HG02852 (cell line): Measurements from ENCODE around the gene SNAI1.
"Not testable (repeated sequence)": the region's sequence is repeated elsewhere in the genome, so short reads cannot be mapped to it uniquely, and the experiment has no call there.

Experiments used
- ATAC-seq: cut with Tn5 transposase; IDR thresholded peaks from one replicate; pipeline ENCODE4 v1.9.1; 2021; ENCODE audit warnings: mild to moderate bottlenecking, moderate library complexity; ENCODE audit not compliant: unreplicated experiment

SNAI1 gene

DNA sequence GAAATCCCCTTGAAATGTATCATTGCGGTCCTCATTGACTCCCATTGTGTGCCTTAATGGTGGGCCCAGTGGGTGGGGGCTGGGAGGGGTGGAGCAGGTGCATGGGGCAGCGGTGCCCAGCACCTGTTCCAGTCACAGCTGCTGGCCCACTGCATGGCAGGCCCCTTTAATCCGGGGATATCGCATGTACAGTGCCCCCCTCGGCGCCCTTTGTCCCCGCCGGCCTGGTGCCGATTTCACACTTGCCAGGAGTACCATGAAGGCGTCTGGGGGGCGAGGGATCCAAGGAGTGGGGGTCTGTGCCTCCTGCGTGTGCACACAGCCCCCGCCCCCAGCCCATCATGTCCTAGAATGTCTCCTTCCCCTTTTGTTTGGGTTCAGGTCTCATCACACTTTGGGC lies 2.8 kb downstream of the SNAI1 start:
- no peak for ATAC-seq

DNA sequence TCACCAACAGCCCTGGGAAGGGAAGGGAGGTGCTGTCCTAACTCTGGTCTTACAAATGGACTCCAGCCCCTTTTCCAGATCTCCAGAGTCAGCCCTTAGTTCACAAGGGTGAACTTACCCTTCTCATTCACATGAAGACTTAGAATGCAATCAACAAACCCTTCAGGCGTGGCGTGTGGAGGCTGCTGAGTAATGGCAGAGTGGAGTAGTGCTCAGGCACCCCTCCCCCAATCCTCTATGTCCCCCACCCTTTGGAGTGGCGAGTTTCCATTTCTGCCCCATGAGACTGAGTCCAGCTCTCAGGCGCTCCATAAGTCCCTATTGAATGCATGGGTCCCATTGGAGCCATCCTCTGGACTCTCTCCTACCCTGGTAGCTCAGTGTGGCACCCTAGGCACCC lies 3.3 kb downstream of the SNAI1 start:
- ATAC-seq: no peak

DNA sequence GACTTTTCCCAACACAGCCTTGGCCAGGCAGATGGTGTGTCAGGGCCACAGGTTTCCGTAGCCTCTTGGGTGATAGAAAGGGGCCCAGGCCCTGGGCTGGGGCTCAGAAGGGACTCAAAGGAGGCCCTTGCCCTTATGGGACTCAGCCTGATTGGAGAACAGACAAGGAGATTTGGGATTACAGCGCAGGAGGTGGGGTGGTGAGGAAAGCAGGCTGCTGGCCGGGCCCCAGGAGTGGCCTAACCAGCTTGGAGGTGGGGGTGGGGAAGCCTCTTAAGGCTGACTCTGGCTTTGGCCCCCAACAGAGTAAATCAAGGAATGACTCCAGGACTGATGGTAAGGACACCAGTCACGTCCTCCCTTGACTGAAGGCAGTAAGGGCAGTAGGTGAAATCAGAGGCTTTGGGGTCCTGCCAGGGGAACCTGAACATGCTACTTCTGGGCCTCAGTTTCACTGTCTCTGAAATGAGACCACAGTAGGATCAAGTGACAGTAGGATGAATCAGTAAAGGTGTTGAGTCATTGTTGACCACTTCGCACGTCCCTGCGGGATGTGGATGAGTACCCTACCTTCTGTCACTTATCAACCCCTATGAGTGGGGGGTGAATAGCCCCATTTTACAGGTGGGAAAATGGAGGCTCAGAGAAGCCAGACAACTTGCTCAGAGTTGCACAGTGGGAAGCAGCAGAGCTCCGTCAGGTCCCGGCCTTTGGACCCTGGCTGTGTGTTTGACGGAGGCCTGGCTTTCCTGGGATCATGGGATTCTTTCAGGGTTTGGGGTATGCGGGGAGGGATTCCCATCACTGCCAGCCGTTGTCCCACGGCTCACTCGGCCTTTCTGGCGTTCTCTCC lies 4.5 kb downstream of the SNAI1 start:
- no peak for ATAC-seq

DNA sequence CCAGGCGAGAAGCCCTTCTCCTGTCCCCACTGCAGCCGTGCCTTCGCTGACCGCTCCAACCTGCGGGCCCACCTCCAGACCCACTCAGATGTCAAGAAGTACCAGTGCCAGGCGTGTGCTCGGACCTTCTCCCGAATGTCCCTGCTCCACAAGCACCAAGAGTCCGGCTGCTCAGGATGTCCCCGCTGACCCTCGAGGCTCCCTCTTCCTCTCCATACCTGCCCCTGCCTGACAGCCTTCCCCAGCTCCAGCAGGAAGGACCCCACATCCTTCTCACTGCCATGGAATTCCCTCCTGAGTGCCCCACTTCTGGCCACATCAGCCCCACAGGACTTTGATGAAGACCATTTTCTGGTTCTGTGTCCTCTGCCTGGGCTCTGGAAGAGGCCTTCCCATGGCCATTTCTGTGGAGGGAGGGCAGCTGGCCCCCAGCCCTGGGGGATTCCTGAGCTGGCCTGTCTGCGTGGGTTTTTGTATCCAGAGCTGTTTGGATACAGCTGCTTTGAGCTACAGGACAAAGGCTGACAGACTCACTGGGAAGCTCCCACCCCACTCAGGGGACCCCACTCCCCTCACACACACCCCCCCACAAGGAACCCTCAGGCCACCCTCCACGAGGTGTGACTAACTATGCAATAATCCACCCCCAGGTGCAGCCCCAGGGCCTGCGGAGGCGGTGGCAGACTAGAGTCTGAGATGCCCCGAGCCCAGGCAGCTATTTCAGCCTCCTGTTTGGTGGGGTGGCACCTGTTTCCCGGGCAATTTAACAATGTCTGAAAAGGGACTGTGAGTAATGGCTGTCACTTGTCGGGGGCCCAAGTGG lies 5.3 kb downstream of the SNAI1 start:
- no peak for ATAC-seq

DNA sequence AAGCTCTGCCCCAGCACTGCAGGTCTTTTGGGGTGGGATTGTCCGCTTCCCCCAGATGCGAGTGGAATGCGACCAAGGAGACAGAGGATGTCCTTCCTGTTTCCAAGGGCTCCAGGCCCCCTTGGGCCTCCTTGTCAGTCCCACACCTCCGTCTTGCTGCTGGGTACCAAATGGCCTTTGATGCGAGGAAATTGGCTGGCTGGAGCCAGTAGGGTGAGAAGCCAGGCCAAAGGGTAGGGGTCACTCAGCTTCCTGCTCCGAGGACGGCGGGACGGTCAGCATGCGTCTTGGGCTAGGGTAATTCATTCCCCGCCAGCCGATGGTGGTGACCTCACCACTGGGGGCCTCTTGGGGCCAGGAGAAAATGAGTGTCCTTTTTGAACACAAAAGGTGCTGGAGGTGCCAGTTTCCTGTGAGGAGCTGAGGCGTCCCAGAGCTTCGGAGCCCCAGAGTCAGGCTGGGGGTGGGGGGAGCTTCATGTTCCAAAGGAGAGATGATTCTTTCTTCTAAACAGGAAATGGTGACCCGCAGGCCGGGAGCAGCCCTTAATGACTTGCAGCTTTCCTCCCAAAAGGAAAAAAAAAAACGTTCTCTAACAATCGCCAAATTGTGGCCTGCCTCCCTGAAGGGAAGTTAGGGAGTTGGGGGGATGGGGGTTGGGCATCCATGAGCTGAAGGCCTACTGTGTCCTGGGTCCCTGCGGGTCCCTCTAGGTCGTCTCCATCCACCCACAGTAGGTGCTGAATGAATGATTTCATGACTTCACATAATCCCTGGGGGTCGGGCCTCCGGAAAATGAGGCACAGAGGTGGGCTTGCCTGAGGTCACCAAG lies 6.7 kb downstream of the SNAI1 start:
- ATAC-seq: no peak

DNA sequence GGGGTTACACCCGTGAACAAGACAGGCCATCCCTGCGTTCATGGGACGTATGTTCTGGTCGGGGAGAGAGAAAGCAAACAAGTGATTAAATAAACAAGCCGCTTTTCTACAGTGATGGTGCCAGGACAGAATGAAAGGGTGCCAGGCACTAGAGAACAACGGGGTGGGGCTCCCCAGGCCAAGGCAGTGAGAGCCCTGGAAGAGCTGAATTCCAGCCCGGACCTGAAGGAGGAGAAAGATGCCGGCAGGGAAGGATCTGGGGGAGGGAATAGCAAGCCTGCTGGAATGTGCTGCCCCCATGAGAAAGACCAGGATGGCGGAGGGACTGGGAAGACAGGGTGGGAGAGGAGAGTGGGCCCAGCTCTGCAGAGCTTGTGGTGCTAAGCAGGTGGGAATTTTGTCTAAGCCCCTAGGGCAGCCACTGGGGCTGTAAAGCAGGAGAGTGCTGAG lies 7.5 kb downstream of the SNAI1 start:
- ATAC-seq: no peak

DNA sequence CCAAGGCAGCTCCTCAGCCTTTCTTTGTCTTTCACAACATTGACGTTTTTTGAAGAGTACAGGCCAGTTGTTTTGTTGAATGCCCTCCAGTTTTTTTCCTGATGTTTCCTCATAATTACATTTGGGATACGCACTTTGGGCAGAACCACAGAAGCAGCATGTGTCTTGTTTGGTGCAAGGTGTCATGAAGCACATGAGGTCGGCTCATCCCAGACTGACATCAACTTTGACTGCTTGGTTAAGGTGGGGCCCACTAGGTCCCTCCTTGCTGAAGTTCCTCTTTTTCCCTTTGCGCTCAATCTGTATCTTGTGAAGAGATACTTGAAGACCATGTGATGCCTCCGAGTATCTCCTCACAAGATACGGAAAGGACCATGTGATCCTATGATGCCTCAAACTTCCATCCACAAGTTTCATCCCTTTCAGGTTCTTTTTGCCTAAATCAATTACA lies 10.5 kb downstream of the SNAI1 start:
- ATAC-seq: no peak

DNA sequence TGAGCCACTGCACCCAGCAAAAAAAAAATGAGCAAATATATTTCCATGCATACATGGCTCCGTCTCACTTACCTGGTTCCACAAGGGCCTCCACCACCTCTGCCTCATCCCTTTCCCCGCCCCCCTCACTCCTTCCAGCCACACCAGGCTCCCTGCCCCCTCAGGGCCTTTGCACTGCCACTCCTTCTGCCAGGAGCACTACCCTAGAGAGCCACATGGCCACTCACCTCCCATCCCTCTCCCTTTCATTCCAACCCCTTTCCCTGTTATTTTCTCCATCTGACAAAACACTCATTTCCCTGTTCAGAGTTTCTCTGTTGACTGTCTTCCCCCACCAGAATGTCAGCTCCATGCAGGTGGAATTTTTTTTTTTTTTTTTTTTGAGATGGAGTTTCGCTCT lies 12.8 kb downstream of the SNAI1 start:
- no peak for ATAC-seq

DNA sequence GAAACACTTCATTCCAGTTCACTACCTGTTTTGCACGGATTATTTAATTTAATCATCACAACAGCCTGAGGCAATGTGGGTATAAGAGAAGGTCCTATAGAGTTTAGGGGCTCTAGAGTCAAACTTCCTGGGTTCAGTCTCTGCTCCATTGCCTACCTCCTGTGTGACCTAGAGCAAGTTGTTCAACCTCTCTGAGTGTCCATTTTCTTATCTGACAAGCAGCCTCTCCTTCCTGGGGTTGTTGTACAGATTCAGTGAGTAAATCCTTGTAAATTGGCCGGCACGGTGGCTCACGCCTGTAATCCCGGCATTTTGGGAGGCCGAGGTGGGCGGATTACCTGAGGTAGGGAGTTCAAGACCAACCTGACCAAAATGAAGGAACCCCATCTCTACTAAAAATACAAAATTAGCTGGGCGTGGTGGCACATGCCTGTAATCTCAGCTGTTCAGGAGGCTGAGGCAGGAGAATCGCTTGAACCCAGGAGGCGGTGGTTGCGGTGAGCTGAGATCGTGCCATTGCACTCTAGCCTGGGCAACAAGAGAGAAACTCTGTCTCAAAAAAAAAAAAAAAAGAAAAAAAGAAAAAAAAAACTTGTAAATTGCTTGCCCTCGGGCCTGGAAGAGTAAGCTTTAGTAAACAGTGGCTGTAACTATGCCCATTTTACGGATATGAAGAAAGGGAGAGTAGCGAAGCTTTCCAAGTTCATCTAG lies 15.9 kb downstream of the SNAI1 start:
- not testable (repeated sequence) for ATAC-seq

DNA sequence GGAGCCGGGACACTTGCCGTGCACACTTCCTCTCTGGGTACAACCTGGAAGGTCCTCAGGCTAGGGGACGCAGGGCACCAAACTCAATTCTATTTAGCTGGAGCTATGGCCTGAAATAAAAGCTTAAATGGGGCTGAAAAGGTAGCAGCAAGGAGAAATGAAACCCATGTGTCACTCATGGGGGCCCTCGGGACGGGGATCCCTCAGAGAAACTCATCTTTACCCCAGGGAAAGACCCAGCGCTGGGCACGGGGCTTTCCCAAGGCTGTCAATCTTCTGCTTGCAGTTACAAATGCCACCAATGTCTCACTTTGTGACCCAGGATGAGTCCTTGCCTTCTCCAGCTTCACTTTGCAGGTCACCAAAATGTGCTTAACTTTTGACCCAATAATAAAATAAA lies 16.5 kb downstream of the SNAI1 start:
- ATAC-seq: no peak

DNA sequence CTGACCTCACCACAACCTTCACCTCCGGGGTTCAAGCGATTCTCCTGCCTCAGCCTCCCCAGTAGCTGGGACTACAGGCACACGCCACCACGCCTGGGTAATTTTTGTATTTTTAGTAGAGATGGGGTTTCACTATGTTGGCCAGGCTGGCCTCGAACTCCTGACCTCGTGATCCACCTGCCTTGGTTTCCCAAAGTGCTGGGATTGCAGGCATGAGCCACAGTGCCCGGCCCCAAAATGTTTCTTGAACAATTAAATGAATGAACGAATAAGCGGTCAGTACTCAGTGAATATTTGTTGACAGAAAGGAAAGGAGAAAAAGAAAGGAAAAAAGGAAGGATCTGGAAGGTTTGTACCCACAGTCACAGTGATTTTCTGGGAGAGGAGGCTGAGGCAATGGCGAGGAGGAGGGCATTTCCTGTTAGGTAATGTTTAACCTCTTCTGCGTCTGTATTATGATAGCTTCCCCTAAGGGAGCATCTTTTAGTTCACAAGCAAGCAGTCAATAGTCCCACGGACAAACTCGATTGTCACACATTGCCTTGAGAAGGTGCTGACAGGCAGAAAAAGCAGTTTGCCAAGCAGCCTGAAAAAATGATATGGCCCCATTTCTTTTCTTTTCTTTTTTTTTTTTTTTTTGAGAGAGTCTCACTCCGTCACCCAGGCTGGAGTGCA lies 17.9 kb downstream of the SNAI1 start:
- not testable (repeated sequence) for ATAC-seq

DNA sequence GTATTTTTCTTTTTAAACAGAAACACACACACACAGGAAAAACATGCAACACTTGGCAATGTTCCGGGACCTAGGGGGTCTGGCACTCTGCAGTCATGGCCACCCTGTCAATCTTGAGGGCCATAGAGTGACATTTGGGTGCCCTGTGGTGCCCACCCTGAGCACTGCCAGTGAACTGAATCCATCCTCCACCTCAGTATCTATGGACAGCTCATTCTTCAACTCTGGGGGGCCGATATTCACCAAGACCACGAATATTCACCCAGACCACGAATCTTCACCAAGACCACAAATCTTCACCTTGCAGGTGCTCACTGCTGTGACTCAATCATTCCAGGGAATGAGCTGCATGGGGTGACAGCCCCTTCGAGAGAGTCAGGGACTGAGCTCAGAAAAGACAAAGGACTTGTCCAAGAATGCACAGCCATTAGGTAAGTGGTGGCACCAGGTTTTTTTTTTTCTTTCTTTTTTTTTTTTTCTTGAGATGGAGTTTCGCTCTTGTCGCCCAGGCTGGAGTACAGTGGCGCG lies 19.1 kb downstream of the SNAI1 start:
- no peak for ATAC-seq

DNA sequence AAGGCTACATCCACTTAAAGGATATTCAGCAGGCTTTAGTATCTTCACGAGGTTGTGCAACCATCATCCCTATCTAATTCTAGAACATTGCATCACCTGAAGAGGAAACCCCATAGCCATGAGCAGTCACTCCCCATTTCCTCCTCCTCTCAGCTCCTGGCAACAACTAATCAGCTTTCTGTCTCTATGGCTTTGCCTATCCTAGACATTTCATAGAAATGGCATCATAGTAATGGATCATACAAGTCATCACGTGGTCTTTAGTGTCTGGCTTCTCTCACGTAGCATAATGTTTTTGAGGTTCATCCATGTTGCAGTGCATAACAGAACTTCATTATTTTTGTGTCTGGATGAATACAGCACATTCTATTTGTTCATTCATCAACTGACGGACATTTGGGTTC lies 20.5 kb downstream of the SNAI1 start:
- ATAC-seq: no peak

DNA sequence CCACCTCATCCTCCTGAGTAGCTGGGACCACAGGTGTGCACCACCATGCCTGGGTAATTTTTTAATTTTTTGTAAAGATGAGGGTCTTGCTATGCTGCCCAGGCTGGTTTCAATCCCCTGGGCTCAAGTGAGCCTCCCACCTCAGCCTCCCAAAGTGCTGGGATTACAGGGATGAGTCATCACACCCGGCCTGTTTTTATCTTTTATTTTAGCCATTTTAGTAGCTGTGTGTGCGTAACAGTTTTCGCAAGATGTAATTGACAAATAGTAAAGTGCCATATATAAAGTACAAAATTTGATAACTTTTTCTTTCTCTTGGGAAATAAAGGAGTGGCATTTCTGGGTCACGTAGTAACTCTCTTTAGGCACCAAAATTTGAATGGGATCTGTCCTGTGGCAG lies 21.4 kb downstream of the SNAI1 start:
- ATAC-seq: no peak

DNA sequence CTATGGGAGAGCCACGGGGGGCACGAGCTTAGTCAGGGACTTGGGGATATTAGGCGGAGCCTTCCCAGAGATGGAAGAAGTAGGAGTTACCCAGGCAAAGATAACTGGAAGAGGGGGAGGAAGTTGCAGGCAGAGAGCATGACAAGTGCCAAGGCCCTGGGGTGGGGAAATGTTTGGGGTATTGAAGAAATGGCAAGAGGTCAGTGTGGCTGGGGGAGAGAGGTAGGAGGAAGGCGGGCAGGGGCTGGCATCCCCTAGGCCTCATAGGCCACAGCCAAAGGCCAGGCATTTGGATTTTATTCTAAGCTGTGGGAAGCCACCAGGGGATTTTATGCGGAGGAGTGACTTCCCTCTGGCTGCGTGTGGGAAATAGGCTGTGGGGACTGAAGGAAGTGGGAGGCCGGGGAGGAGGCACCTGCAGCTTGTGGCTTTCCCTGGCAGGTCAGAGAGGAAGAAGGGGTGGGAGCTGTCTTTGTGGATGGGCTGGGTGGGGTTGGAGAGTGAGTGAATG lies 22.7 kb downstream of the SNAI1 start:
- no peak for ATAC-seq

DNA sequence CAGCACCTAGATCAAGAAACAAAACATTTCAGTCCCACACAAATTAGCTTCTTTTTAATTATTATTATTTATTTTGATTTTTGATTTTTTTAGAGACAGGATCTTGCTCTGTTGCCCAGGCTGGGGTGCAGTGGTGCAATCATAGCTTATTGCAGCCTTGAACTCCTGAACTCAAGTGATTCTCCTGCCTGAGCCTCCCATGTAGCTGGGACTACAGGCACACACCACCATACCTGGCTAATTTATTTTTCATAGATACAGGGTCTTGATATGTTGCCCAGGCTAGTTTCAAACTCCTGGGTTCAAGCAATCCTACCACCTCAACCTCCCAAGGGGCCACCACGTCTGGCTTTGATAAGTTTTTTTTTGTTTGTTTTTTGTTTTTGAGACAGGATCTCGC lies 24.6 kb downstream of the SNAI1 start:
- no peak for ATAC-seq

DNA sequence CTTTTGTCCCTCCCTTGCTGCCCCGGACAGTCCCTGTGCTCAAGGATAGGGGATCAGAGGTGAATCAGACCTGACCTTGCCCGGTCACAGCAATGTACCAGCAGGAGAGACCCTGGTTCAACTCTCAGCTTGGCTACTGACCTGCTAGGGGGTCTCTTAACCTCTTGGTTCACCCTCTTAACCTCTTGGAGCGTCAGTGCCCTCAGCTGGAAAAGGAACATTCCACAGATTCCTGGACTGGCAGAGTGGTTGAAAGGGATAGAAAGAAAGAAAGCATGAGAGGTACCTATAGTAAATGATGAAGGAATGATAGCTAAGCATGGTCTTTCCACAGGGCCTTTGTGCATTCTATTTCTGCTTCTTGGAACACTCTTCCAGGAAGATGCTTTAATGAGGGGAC lies 25.2 kb downstream of the SNAI1 start:
- ATAC-seq: no peak

DNA sequence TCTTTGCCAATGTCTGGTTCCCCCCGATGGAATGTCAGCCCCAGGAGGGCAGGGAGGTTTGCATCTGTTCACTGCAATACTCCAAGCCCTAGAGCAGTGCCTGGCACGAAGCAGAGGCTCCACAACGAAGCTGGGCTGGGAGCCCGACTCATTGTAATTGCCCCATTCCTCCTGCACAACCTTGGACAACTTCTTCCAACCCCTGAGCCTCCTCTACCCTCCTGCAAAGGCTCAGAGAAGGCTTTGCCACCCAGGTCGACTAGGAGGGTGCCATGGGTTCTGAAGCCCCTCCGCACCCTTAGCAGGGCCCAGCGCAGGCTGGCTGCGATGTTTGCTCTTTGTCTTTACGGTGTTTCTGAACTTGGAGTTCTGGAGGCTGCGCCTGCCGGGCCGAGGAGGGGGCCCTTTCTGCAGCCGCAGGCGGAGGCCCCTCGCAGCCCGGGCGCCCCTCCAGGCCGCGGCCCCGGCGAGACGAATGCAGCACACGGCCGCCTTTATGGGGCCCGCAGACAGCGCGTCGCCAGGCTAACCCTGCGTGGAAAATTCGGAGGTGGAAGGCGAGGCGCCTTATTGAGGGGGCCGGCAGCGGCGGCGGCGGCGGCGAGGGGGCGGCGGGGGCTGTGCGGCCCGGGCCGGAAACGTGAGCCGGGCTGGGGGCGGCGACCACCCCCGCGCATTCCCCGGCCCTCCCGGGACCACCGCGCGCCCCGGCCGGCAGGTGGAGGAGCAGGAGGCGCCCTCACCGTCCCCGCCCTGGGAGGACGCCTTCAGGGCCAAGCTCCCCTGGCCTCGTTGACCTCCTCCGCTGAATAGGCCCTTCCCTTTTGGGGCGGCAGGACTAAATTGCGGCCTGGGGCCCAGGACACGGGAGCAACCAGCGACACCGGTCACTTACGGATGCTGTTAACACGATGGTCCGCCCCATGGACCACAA lies 27.0 kb downstream of the SNAI1 start:
- no peak for ATAC-seq
